HEK293 (cell line): ENCODE data around the gene PCDH9.

Experiments
- CTCF ChIA-PET: fragments of 350-600 bp; formaldehyde crosslinking; extraction: SDS; loops from one replicate; lab custom pipeline; 2021; ENCODE audit warnings: antibody characterized with exemption; lab: Yijun Ruan, JAX
- POLR2A ChIA-PET: fragments of 300-600 bp; formaldehyde crosslinking; extraction: SDS; loops from one replicate; lab custom pipeline; 2020; ENCODE audit warnings: antibody characterized with exemption, inconsistent platforms; lab: Yijun Ruan, JAX
- H3K27ac ChIP-seq: fragments of 200-500 bp; sonication (Bioruptor generic); 2 replicates; pipeline ENCODE4 v1.5.1; 2014; ENCODE audit warnings: low read depth, low read length, control low read depth, inconsistent platforms; ENCODE audit errors: extremely low read depth
- H3K36me3 ChIP-seq, 2 experiments: fragments of 200-500 bp in 1 of 2; sonication (Bioruptor generic) in 1 of 2; 1 replicate in 1 of 2; 2 replicates in 1 of 2; pipeline ENCODE4 v1.5.1; 2014 to 2017; ENCODE audit warnings: inconsistent platforms in 2 of 2, low read length in 2 of 2; ENCODE audit not compliant: control insufficient read depth in 2 of 2, insufficient read depth in 1 of 2
- H3K4me1 ChIP-seq: fragments of 200-500 bp; sonication (Bioruptor generic); 2 replicates; pipeline ENCODE4 v1.5.1; 2014; ENCODE audit warnings: mild to moderate bottlenecking, low read length, inconsistent platforms; ENCODE audit not compliant: control insufficient read depth, insufficient read depth
- H3K4me3 ChIP-seq: 2 replicates; pipeline ENCODE4 v1.5.1; 2011; ENCODE audit warnings: low read depth, mild to moderate bottlenecking, control low read depth, low read length, moderate library complexity
- H3K9me3 ChIP-seq: fragments of 200-500 bp; sonication (Bioruptor generic); 2 replicates; pipeline ENCODE4 v1.5.1; 2014; ENCODE audit warnings: low read depth, low read length, inconsistent platforms; ENCODE audit not compliant: control insufficient read depth, insufficient read depth
- REPIN1 ChIP-seq: fragments of 450-650 bp; formaldehyde crosslinking; IDR thresholded peaks from 2 replicates; pipeline ENCODE4 v1.5.1; 2017; ENCODE audit warnings: missing biosample characterization, missing genetic modification characterization, low read depth
- SALL2 ChIP-seq: fragments of 450-650 bp; formaldehyde crosslinking; IDR thresholded peaks from 2 replicates; pipeline ENCODE4 v1.5.0; 2017; ENCODE audit warnings: missing biosample characterization, mild to moderate bottlenecking, missing genetic modification characterization, borderline replicate concordance
- SCRT1 ChIP-seq: fragments of 450-650 bp; formaldehyde crosslinking; IDR thresholded peaks from 2 replicates; pipeline ENCODE4 v1.5.1; 2016; ENCODE audit warnings: missing biosample characterization, missing genetic modification characterization, borderline replicate concordance
- SP3 ChIP-seq: fragments of 450-650 bp; formaldehyde crosslinking; IDR thresholded peaks from 2 replicates; pipeline ENCODE4 v1.5.1; 2016; ENCODE audit warnings: missing biosample characterization, missing genetic modification characterization
- SP7 ChIP-seq: fragments of 450-650 bp; formaldehyde crosslinking; IDR thresholded peaks from 2 replicates; pipeline ENCODE4 v1.5.1; 2016; ENCODE audit warnings: missing biosample characterization, missing genetic modification characterization
- ZBTB1 ChIP-seq: fragments of 450-650 bp; formaldehyde crosslinking; IDR thresholded peaks from 2 replicates; pipeline ENCODE4 v1.5.1; 2016; ENCODE audit warnings: missing biosample characterization, missing genetic modification characterization
- ZFP37 ChIP-seq: fragments of 450-650 bp; formaldehyde crosslinking; IDR thresholded peaks from 2 replicates; pipeline ENCODE4 v1.5.1; 2016; ENCODE audit warnings: missing biosample characterization, missing genetic modification characterization
- ZNF2 ChIP-seq: fragments of 450-650 bp; formaldehyde crosslinking; IDR thresholded peaks from 2 replicates; pipeline ENCODE4 v1.5.1; 2016; ENCODE audit warnings: missing biosample characterization, missing genetic modification characterization
- ZNF416 ChIP-seq: fragments of 450-650 bp; formaldehyde crosslinking; IDR thresholded peaks from 2 replicates; pipeline ENCODE4 v1.5.1; 2016; ENCODE audit warnings: missing biosample characterization, missing genetic modification characterization
- ZNF544 ChIP-seq: fragments of 450-650 bp; formaldehyde crosslinking; IDR thresholded peaks from 2 replicates; pipeline ENCODE4 v1.5.0; 2017; ENCODE audit warnings: missing biosample characterization, missing genetic modification characterization
- ZNF600 ChIP-seq: fragments of 450-650 bp; formaldehyde crosslinking; IDR thresholded peaks from 2 replicates; pipeline ENCODE4 v1.5.1; 2016; ENCODE audit warnings: missing biosample characterization, missing genetic modification characterization
- ZNF701 ChIP-seq: fragments of 450-650 bp; formaldehyde crosslinking; IDR thresholded peaks from 2 replicates; pipeline ENCODE4 v1.5.1; 2016; ENCODE audit warnings: missing biosample characterization, missing genetic modification characterization
- ZNF747 ChIP-seq: fragments of 450-650 bp; formaldehyde crosslinking; IDR thresholded peaks from 2 replicates; pipeline ENCODE4 v1.5.1; 2016; ENCODE audit warnings: missing biosample characterization, missing genetic modification characterization
- ZNF792 ChIP-seq: fragments of 450-650 bp; formaldehyde crosslinking; IDR thresholded peaks from 2 replicates; pipeline ENCODE4 v1.5.1; 2016; ENCODE audit warnings: missing biosample characterization, missing genetic modification characterization
- TF ChIP-seq, protein P1 (sequence below): fragments of 450-650 bp; formaldehyde crosslinking; IDR thresholded peaks from 2 replicates; pipeline ENCODE4 v1.5.1; 2016; ENCODE audit warnings: missing biosample characterization, missing genetic modification characterization, low read depth
- TF ChIP-seq, protein P2 (sequence below): fragments of 450-650 bp; formaldehyde crosslinking; IDR thresholded peaks from 2 replicates; pipeline ENCODE4 v1.5.1; 2016; ENCODE audit warnings: missing biosample characterization, missing genetic modification characterization, borderline replicate concordance
- TF ChIP-seq, protein P3 (sequence below): fragments of 450-650 bp; formaldehyde crosslinking; IDR thresholded peaks from 2 replicates; pipeline ENCODE4 v1.5.1; 2016; ENCODE audit warnings: missing biosample characterization, missing genetic modification characterization
- TF ChIP-seq, protein P4 (sequence below): fragments of 450-650 bp; formaldehyde crosslinking; conservative IDR thresholded peaks from 2 replicates; pipeline ENCODE4 v1.5.1; 2016; ENCODE audit warnings: low read depth, missing biosample characterization, missing genetic modification characterization

PCDH9 gene

DNA sequence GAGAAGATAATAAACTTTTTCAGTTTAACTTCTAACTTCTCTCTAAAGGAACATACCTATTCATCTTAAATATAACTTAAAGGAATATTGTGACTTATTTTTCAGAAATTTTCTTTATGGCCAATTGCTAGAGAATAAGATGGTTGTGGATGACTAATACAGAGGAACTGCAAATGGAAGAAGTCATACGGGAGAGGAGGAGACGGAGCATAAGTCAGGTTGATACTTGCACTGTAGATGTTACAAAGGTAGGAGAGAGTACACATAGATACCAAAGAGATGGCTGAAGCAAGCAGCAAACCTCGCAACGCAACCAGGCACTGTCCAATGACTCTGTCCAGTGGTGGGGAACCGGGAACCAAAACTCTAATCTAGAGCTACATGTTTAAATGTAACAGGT is 963.4 kb downstream of the PCDH9 start:
- no peak overlapping the region for H3K4me3 ChIP-seq
- no peaks in the 10 kb centered on the region for H3K36me3 ChIP-seq
- TF ChIP-seq SP7 (tag by site-specific recombination) (no peak), ZNF2 (no peak), SP3 (tag by site-specific recombination) (no peak), ZNF747 (tag by site-specific recombination) (no peak), ZBTB1 (tag by site-specific recombination) (no peak), SALL2 (tag by site-specific recombination) (no peak), ZNF544 (tag by site-specific recombination) (no peak), ZNF792 (tag by site-specific recombination) (no peak), REPIN1 (tag by site-specific recombination) (no peak), ZFP37 (tag by site-specific recombination) (no peak), SCRT1 (tag by site-specific recombination) (no peak), ZNF701 (tag by site-specific recombination) (no peak), ZNF416 (tag by site-specific recombination) (no peak), ZNF600 (tag by site-specific recombination) (no peak)
- TF ChIP-seq, protein P1, sequence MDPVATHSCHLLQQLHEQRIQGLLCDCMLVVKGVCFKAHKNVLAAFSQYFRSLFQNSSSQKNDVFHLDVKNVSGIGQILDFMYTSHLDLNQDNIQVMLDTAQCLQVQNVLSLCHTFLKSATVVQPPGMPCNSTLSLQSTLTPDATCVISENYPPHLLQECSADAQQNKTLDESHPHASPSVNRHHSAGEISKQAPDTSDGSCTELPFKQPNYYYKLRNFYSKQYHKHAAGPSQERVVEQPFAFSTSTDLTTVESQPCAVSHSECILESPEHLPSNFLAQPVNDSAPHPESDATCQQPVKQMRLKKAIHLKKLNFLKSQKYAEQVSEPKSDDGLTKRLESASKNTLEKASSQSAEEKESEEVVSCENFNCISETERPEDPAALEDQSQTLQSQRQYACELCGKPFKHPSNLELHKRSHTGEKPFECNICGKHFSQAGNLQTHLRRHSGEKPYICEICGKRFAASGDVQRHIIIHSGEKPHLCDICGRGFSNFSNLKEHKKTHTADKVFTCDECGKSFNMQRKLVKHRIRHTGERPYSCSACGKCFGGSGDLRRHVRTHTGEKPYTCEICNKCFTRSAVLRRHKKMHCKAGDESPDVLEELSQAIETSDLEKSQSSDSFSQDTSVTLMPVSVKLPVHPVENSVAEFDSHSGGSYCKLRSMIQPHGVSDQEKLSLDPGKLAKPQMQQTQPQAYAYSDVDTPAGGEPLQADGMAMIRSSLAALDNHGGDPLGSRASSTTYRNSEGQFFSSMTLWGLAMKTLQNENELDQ = no peak
- TF ChIP-seq, protein P2, sequence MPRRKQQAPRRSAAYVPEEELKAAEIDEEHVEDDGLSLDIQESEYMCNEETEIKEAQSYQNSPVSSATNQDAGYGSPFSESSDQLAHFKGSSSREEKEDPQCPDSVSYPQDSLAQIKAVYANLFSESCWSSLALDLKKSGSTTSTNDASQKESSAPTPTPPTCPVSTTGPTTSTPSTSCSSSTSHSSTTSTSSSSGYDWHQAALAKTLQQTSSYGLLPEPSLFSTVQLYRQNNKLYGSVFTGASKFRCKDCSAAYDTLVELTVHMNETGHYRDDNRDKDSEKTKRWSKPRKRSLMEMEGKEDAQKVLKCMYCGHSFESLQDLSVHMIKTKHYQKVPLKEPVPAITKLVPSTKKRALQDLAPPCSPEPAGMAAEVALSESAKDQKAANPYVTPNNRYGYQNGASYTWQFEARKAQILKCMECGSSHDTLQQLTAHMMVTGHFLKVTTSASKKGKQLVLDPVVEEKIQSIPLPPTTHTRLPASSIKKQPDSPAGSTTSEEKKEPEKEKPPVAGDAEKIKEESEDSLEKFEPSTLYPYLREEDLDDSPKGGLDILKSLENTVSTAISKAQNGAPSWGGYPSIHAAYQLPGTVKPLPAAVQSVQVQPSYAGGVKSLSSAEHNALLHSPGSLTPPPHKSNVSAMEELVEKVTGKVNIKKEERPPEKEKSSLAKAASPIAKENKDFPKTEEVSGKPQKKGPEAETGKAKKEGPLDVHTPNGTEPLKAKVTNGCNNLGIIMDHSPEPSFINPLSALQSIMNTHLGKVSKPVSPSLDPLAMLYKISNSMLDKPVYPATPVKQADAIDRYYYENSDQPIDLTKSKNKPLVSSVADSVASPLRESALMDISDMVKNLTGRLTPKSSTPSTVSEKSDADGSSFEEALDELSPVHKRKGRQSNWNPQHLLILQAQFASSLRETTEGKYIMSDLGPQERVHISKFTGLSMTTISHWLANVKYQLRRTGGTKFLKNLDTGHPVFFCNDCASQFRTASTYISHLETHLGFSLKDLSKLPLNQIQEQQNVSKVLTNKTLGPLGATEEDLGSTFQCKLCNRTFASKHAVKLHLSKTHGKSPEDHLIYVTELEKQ = no peak
- TF ChIP-seq, protein P3, sequence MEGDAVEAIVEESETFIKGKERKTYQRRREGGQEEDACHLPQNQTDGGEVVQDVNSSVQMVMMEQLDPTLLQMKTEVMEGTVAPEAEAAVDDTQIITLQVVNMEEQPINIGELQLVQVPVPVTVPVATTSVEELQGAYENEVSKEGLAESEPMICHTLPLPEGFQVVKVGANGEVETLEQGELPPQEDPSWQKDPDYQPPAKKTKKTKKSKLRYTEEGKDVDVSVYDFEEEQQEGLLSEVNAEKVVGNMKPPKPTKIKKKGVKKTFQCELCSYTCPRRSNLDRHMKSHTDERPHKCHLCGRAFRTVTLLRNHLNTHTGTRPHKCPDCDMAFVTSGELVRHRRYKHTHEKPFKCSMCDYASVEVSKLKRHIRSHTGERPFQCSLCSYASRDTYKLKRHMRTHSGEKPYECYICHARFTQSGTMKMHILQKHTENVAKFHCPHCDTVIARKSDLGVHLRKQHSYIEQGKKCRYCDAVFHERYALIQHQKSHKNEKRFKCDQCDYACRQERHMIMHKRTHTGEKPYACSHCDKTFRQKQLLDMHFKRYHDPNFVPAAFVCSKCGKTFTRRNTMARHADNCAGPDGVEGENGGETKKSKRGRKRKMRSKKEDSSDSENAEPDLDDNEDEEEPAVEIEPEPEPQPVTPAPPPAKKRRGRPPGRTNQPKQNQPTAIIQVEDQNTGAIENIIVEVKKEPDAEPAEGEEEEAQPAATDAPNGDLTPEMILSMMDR (tag by site-specific recombination) = no peak
- TF ChIP-seq, protein P4, sequence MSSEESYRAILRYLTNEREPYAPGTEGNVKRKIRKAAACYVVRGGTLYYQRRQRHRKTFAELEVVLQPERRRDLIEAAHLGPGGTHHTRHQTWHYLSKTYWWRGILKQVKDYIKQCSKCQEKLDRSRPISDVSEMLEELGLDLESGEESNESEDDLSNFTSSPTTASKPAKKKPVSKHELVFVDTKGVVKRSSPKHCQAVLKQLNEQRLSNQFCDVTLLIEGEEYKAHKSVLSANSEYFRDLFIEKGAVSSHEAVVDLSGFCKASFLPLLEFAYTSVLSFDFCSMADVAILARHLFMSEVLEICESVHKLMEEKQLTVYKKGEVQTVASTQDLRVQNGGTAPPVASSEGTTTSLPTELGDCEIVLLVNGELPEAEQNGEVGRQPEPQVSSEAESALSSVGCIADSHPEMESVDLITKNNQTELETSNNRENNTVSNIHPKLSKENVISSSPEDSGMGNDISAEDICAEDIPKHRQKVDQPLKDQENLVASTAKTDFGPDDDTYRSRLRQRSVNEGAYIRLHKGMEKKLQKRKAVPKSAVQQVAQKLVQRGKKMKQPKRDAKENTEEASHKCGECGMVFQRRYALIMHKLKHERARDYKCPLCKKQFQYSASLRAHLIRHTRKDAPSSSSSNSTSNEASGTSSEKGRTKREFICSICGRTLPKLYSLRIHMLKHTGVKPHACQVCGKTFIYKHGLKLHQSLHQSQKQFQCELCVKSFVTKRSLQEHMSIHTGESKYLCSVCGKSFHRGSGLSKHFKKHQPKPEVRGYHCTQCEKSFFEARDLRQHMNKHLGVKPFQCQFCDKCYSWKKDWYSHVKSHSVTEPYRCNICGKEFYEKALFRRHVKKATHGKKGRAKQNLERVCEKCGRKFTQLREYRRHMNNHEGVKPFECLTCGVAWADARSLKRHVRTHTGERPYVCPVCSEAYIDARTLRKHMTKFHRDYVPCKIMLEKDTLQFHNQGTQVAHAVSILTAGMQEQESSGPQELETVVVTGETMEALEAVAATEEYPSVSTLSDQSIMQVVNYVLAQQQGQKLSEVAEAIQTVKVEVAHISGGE (tag by site-specific recombination) = no peak
- no peaks in the 10 kb centered on the region for H3K4me1 ChIP-seq
- ChIA-PET CTCF (interaction anchor here (0.6 kb wide), 1 partner anchor 1245 kb away, joined by 3 read pairs; no protein-coding TSS in a partner anchor), POLR2A (no interaction called here)
- no peak overlapping the region for H3K27ac ChIP-seq
- no peaks in the 10 kb centered on the region for H3K9me3 ChIP-seq
